HG03457 (cell line): Measurements from ENCODE around the gene GPR25.

Experiments used
- ATAC-seq: cut with Tn5 transposase; IDR thresholded peaks from one replicate; pipeline ENCODE4 v1.9.1; 2021; ENCODE audit warnings: moderate number of reproducible peaks; ENCODE audit not compliant: unreplicated experiment

Gene GPR25

DNA sequence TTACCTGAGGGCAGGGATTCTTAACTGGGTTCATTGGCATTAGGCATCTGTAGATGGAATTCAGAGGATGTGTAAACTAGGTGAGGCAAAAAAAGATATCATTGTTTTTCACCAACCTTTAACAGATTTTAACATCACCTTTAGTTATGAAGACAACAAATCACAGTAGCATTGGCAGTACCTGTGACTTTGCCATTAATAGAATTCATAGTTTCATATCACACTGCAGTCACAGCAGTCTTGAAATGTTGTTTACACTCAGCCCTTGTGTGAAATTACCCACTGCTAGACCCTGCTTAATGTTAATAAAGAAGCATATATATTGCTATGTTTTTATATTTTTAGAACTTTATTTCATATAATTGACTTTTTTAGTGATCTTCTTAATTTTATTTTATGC lies 20.2 kb downstream of the GPR25 start:
- ATAC-seq = no peak

DNA sequence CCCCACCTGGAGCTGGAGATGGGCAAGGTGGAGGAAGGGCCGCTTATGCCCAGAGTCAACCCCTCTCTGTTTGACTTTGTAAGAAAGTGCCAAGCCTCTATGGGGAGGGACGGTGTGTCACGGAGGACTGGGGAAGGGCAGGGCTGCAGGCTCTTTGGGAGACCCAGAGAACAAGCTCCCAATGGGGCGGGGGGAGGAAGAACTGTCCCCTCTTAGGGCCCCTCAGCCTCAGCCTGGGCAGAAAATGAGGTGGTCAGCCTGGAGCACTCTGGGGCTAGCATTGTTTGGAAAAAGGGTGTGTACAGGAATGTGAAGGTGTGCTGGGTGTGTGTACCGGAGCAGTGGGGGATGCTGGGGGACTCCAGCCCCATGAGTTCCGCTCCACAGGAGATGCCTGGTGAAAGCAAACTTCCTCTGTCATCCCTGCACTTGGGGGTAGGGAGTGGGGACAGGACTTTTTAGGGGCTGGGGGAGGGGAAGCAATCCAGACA lies 20.7 kb downstream of the GPR25 start:
- ATAC-seq = no peak

DNA sequence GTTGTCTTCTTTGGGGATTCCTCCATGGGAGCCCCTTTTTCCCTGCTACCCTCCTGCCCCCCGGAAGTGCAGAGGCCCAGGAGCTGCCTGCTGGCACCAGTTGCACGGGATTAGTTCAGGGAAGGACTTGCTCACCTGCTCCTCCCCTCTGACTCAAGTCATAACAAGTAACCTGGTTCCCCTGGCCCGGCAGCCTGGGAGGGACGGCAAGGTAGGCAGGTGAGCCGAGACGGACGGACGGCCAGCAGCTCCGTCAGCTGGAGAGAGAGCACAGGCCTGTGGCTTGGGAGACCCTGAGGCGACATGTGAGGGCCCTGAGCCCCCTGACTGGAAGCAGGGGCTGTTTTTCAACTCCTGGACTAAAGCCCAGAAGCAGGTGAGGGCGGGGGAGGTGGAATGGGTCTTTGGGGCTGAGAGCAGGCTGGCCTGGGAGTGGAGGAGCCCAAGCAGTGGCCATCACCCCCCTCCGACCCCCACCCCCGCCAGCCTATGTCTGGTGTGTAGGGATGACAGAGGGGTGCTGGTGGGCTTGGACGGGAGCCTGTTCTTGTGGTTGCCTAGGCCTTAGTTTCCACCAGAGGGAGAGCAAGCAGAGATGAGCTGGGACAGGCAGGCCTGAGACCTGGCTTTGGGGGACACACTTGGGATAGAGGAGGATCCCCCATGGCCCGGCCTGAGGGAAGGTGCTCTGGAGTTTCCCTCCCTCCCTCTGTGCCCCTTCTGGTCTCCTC lies 22.1 kb downstream of the GPR25 start, which contains the start of gene INAVA:
Gene INAVA, plus strand, starts transcription at position 189 of the 731 bp plus-strand sequence. CDS start 3,501 bp downstream, outside the sequence.
- no peak for ATAC-seq

- no peak for ATAC-seq
Measured at GRCh38 chr1:200895443-200895789, 22.6 kb downstream of the GPR25 start.

DNA sequence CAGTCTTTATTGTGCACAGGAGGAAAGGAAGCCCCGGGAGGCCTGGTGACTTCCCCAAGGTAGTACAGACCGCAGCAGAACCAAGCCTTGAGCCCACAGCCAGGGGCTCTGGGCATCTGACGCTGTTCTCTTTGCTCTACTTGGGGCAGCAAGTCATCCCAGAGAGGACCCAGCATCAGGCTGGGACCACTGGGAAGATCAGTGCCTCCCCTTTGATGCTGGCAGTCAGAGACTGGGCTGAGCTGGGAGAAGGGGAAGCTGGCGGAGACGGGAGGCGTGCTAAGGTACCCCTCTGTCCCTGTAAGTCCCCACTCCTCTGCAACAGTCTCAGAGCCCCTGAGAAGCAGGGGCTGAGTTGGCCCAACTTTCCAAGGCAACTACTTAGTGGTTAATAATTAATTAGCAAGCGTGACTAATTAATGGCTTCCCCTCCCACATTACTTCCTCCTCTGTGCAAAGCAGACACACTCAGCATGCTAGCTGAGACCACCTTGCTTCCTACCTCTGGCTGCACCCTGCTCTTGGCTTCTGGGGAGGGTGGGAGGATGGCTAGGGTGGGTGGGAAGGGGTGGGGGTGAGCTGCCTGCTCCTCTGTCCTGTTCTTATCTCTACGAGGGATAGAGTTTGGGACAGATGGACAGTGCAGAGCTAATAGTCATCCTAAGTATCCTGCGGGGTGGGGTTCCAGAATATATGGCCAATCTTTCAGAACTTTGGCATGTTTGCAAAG lies 23.2 kb downstream of the GPR25 start:
- ATAC-seq = no peak

- no peak for ATAC-seq
Measured at GRCh38 chr1:200896531-200897196, 23.9 kb downstream of the GPR25 start.

DNA sequence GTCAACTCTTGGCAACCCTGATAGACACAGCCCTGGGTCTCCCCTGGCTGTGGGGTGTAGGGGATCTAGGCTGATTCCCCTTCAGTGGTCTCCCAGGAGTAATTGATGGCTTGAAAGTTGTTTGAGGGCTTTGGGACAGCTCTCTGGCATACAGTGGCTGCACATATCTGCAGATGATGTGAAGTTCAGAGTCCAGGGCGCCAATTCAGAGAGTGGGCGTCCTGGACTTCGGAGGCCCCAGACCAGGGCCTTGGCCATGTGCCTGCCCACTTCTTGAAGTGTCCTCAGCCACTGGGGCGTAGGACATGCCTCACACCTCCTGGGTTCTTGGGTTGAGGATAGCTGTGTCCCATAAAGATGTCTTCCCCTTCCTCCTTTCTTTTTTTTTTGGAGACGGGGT lies 24.5 kb downstream of the GPR25 start:
- ATAC-seq = no peak

DNA sequence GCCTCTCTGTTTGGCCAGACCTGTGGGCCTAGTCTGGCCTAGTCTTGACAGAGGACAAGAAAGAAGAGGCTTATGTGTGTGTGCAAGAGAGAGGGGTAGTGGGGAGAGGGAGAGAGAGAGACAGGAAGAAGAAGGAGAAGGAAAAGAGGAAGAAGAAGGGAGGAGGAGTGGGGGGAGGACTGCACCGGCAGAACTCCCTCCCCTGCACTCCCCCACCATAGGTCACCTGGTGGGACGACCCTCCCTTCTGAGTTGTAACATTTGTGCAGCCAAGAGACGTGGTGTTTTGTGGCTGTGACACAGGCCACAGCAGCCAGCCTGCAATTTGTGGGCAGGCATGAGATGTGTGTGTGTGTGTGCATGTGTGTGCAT lies 26.2 kb downstream of the GPR25 start:
- no peak for ATAC-seq

- no peak for ATAC-seq
Measured at GRCh38 chr1:200899451-200899915, 26.7 kb downstream of the GPR25 start.

DNA sequence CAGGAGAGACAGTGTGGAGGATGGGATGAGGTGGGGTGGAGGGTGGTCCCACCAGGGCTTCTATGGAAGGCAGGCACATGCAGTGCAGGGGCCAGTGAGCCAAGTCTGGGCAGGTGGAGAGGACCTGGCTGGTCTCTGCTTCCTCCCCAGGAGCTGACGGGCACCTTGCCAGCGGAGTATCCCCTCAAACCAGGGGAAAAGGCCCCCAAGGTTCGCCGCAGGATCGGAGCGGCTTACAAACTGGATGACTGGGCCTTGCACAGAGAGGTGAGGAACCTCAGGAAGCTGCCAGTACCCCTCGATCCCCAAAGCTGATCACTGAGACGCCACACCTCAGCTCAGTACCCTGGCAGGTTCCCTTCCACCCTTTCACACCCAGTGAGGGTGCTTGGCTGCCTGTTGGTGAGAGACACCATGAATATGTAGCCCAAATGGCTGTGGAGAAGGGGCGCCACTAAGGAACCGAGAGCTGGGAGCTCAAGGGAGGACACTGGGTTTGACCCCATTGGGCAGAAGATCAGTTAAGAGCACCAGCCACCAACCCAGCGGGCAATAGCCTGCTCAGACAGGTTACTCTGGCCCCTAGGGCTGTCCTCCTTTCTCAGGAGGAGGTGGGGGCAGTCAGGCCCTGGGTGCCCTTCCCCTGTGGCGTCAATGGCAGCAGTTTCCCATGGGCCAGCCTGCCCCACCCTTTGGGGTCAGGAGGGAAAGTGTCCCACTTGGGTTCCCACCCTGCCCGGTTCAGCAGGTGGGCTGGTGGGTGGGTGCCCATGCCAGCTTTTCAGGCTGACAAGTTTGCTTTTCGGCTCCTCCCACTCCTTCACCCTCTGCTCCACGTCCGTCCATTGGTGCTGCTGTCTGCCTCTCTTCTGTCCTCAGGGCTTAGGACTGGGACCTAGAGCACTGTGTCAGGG lies 27.4 kb downstream of the GPR25 start:
- no peak for ATAC-seq

- no peak for ATAC-seq
Measured at GRCh38 chr1:200900877-200901276, 28.1 kb downstream of the GPR25 start.

DNA sequence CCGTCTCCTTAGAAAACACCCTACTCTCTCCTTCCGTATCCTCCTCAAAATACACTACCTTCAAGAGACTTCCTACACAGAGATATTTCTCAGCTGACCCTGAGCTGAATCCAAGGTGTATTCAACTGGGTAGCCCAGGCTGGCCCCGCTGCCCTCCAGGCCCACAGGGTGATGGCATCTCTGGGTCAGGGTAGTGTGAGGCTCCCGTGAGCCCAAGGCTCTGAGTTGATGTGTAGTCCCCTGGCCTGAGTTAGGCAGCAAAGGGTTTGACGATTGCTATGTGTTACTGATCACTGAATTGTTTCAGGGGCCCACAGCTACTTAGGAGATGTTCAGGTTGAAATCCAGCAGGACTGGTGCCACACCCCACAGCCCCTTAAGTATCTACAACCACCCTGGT lies 28.6 kb downstream of the GPR25 start:
- no peak for ATAC-seq

DNA sequence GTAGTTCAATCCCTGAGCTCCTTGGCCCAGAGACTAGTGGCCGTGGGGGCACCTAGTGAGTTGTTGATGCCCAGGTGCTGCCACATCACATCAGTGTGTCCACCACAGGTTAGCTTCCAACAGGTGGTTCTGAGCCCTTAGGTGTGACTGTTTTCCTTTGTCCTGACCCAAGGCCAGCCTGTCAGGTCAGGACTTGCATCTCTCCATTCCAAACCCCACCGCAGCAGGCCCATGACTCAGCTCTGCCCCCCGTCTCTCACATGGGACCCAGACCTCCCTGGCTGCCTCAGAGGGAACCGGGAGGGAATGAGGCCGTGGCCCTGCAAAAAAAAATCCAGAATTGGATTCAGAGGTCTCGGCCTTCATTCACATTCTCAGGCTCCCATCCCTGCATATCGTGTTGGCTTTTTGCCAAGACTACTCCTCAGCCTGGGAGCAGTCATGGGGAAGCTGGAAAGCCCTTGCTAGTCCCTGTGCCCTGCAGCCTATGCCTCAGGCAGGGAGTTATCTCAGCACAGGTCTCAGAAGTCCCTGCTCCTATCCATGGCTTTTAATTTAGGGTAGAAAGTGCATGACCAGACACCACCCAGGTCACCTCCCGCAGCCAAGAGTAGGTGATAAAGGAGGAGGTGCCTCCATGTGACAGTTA lies 29.1 kb downstream of the GPR25 start:
- ATAC-seq = no peak

DNA sequence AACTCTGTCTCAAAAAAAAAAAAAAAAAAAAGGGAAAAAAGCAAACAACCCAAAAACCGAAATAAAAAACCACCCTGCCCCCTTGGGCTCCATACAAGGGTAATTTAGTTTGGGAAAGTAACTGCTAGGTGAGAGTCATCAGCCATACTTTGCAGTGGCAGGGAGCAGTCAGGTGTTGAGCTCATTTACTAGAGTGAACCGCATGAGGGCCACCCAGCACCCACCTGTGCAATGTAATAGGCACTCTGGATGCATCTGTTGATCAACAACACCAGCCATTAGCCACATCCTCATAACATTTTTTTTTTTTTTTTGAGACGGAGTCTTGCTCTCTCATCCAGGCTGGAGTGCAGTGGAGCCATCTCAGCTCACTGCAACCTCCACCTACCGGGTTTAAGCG lies 31.0 kb downstream of the GPR25 start:
- ATAC-seq = no peak

GRCh38 chr1:200904772-200905171 lies 32.0 kb downstream of the GPR25 start:
- ATAC-seq = no peak

DNA sequence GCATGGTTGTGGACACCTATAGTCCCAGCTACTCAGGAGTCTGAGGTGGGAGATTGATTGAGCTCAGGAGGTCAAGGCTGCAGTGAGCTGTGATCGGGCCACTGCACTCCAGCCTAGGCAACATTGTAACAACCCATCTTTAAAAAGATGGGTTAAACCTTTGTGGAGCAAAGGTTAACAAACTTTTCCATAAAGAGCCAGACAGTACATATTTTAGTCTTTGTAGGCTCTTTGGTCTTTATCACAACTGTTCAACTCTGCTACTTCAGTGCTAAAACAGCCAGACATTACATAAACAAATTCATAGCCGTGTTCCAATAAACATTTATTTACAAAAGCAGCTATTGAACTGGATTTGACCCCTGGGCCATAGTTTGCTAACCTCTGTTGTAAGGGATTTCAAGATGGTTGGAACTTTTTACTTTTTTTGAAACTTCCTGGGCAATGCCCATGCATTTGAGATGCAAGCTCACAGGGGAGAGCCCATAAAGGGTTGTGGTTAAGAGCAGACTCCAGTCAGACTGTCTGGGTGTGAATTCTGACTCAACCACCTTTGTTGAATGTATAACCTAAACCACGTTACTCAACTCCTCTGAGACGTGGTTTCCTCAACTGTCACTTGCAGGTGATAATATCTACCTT lies 32.8 kb downstream of the GPR25 start:
- ATAC-seq = peak; percentile 30

DNA sequence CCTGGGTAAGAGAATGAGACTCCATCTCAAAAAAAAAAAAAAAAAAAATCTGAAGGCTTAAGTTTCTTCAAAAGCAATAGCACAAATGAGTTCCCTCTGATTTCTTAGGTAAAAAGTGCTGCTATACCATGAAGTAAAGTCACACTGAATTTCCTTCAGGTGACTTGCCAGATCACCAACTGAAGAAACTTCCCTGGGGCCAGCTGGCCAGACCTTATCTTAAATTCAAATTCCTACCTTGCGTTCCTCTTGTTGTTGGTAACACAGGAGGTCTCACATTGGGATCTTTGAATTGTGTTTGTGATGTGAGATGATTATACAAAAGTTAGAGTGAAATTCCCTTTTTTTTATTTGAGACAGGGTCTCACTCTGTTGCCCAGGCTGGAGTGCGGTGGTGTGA lies 33.7 kb downstream of the GPR25 start:
- no peak for ATAC-seq

DNA sequence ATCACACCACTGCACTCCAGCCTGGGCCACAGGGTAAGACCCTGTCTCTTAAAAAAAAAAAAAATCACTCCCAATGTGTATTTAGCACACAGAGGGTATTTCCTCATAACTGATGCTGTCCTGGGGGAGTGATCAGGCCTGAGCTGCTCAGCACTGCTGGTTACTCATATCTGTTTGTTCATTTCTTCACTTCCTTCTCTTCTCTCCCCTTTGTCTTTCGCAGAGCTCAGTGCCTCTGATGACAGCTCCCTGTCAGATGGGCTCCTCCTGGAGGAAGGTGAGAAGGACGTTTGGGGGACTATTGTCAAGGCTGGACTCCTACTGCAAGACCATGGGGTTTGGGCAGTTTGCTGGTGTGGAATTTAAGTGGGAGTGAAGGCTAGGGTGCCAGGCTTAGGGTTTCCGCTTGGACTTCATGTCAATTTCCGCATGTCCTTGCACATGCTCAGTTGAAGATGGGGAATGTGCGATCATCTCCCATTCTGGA lies 34.9 kb downstream of the GPR25 start:
- ATAC-seq = peak; percentile 54

DNA sequence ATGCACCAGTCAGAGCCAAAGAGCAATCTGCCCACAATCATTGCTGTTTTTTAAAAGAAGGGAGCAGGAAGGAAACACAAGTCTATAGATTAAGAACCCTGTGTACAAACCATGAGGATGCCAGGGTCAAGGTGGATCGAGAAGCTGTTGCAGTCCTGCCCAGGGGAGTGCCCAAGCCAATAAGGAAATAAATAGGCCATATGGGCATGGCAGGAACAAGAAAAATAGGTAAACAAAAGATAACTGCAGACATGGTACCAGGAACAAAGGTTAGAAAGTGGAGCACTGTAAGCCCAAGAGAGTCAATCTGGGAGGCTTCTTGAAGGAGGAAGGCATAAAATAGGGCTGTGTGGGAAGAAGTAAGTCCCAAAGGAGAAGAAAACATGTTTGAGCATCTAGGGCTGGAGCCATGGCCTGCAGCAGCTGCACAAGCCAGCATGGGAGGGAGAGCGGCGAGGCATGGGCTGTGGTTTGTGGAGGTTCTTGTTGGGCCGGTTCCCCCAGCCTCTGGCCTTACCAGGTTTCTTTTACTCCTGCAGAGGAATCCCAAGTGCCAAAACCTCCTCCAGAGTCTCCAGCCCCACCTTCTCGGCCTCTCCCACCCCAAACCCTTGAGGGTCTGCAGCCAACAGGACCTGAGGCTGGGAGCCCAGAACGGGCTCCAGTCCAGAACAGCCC lies 35.5 kb downstream of the GPR25 start:
- ATAC-seq = no peak
